Muscle of leg (tissue), 11 donors: ENCODE measurements around the gene ZFP1. TPM values are rescaled to one million over a fixed set of nuclear protein-coding genes. Genes with fewer than 3 reads are reported as not detected.

ENCODE experiments used
- DNase-seq: peaks from one replicate; pipeline ENCODE4 v3.0.0; 2013
- H3K27ac ChIP-seq: one replicate; pipeline ENCODE4 v1.5.1; 2013; ENCODE audit warnings: mild to moderate bottlenecking, low read length, control low read depth
- H3K27me3 ChIP-seq: one replicate; pipeline ENCODE4 v1.6.1; 2013; ENCODE audit warnings: low read length; ENCODE audit not compliant: control insufficient read depth, insufficient read depth
- H3K36me3 ChIP-seq: one replicate; pipeline ENCODE4 v1.6.1; 2013; ENCODE audit warnings: low read length; ENCODE audit not compliant: control insufficient read depth, insufficient read depth
- H3K4me1 ChIP-seq: one replicate; pipeline ENCODE4 v1.6.1; 2013; ENCODE audit warnings: low read length; ENCODE audit not compliant: control insufficient read depth, insufficient read depth
- H3K4me3 ChIP-seq: one replicate; pipeline ENCODE4 v1.5.1; 2013; ENCODE audit warnings: low read length, control low read depth
- H3K9me3 ChIP-seq: replicated peaks from 2 replicates; pipeline ENCODE4 v1.6.1; 2013; ENCODE audit warnings: low read depth, low read length; ENCODE audit not compliant: control insufficient read depth
- WGBS: methylation state at CpG from one replicate; pipeline ENCODE4 v1.1.5; 2013; ENCODE audit warnings: missing lambda C conversion rate; ENCODE audit not compliant: insufficient coverage; 5-methylcytosine and 5-hydroxymethylcytosine counted together
- polyA plus RNA-seq, 8 donors: library from polyadenylated mRNA; unstranded; fragments of 120-200 nt; gene quantifications; one replicate each; pipeline versions ENCODE4 v1.2.1 to v1.2.3, GENCODE V29; 2013; ENCODE audit warnings: inconsistent platforms in 1 of 8, low replicate concordance in 1 of 8; ENCODE audit not compliant: insufficient read length in 8 of 8, insufficient read depth in 1 of 8
- total RNA-seq: library from RNA; stranded (reverse); fragments of 120-200 nt; gene quantifications from one replicate; pipeline ENCODE4 v1.2.4, GENCODE V29; 2013

ZFP1 gene
- total and polyA plus RNA-seq, 9 donors, result 10.4 to 17.2 (median 14.2) TPM

GRCh38 chr16:75112734-75113491, 35.4 kb upstream of the ZFP1 start:
- Histone ChIP-seq H3K27me3 (no peaks in the 10 kb centered on the region), H3K36me3 (no peaks in the 10 kb centered on the region), H3K4me1 (peaks cover 63% of the 10 kb centered on the region), H3K4me3 (no peak overlapping the region), H3K27ac (peak overlapping the region; percentile 29), H3K9me3 (no peaks in the 10 kb centered on the region)
- DNase-seq, result peak; percentile 49
- 57% methylated on average over 14 of the region's 14 CpGs for WGBS

DNA sequence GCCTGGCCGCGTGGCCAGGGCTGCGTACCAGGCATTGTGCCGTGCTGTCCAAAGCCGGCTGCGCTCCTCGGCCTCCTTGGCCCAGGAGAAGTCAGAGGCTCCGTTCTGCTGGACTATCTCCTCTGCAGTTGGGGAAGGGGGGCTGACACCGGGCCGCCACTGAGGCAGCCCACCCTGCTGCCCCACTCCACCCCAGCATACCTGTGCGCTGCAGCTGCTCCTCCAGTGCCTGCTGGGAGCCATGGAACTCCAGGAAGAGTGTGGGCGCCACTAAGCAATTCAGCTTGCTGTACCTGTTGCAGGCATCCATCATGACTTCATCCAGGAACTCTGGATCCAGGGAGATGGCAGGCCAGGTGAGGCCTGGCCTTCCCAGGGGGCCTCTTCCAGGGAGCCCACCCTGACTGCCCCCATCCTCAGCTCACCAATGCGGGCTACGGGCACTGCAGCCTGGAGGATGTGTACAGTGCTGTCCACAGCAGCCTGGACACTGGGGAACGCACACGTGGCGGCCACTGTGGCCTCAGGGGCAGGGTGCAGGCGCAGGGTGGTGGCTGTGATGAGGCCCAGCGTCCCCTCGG, 34.7 kb upstream of the ZFP1 start:
- H3K27ac ChIP-seq, result no peak overlapping the region
- no peaks in the 10 kb centered on the region for H3K27me3 ChIP-seq
- H3K4me3 ChIP-seq, result no peak overlapping the region
- no peak for DNase-seq
- no peaks in the 10 kb centered on the region for H3K36me3 ChIP-seq
- 72% methylated on average over 19 of the region's 20 CpGs for WGBS
- H3K9me3 ChIP-seq, result no peaks in the 10 kb centered on the region
- H3K4me1 ChIP-seq, result peaks cover 59% of the 10 kb centered on the region

DNA sequence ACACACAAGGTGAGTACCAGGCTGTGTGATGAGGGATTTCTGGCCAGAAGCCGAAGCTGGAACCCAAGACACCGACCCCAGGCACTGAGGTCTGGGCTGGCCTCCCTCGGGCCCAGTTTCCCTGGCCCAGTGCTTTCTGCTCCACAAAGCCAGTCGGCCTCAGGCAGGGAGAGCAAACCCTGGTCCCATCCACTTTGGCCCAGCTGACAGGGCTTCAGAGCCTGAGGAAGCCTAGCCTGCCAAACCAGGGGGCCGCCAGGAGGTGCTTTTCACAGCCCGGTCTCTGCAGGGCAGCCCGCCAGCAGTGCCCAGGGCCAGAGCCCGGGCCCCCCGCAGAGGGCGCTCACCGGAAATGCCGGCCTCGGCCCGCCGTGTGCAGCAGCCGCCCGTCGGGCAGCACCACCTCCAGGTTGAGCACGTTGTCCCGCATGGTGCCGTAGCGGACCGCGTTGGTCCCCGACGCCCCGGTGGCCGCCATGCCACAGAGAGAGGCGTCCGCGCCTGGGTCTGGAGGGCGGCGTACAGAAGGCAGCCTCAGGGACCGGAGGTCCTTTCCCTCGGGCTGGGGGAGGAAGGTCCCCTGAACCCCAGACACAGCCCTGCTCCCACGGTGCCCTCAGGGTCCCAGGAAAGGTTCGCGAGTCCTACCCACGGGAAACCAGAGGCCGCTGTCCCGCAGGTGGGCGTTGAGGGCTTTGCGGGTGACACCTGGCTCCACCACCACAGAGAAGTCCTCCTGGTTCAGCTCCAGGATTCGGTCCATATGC, 34.0 kb upstream of the ZFP1 start:
- H3K36me3 ChIP-seq, result no peaks in the 10 kb centered on the region
- H3K27ac ChIP-seq, result no peak overlapping the region
- no peaks in the 10 kb centered on the region for H3K27me3 ChIP-seq
- no peak overlapping the region for H3K4me3 ChIP-seq
- peaks cover 52% of the 10 kb centered on the region for H3K4me1 ChIP-seq
- no peaks in the 10 kb centered on the region for H3K9me3 ChIP-seq
- no peak for DNase-seq
- WGBS, result 87% methylated on average over 43 of the region's 44 CpGs

DNA sequence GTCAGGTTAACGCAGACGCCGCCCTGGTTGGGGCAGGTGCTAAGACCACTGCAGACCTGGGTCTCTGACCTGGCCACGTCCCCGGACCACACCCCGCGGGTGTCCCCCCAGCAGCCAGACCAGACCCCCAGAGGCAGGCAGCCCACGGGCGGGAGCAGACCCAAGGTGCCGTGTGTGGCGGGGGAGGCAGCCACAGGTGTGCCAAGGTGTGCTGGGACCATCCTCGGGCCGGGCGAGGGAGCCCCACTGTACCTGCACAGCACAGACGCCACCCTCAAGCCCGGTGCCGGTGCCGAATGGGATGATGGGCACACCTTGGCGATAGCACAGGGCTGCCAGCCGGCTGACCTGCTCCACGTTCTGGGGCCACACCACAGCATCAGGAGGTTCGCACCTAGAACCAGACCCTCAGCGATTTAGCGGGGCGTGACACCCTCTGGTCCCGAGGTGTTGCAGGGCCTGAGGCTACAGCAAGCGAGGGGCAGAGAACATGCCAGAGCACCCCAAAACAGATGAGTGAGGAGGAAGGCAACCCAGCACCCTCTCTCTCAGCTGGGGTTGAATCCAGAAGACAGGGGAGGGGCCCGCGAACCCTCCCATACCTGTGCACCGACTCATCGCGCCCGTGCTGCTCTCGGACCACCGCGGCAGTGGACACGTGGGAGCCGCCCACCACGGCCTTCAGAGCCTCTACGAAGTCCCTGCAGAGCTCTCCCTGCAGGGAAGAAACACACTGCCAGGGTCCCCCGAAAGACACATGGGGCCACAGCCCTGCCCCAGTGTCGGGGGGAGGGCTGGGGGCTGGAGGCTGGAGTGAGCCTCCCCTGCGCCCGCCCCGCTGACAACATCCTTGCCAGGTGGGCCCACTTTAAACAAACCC, 33.1 kb upstream of the ZFP1 start:
- WGBS, result 92% methylated on average over 36 of the region's 45 CpGs
- no peak for DNase-seq
- Histone ChIP-seq H3K4me3 (no peak overlapping the region), H3K36me3 (no peaks in the 10 kb centered on the region), H3K27ac (no peak overlapping the region), H3K27me3 (no peaks in the 10 kb centered on the region), H3K4me1 (peaks cover 44% of the 10 kb centered on the region), H3K9me3 (no peaks in the 10 kb centered on the region)

GRCh38 chr16:75116081-75116910, 32.0 kb upstream of the ZFP1 start, which contains the start of gene LDHD:
LDHD (minus strand) TSS chr16:75116780; CDS start chr16:75116720, 60 bp downstream.
- Histone ChIP-seq H3K27me3 (no peaks in the 10 kb centered on the region), H3K36me3 (no peaks in the 10 kb centered on the region), H3K4me3 (peak within 1 kb of the TSS; percentile 23), H3K4me1 (peaks cover 33% of the 10 kb centered on the region), H3K27ac (no peak within 1 kb of the TSS), H3K9me3 (no peaks in the 10 kb centered on the region)
- 27% methylated on average over 3 of the region's 15 CpGs for WGBS
- DNase-seq, result peak; percentile 63

GRCh38 chr16:75116911-75117245, 31.4 kb upstream of the ZFP1 start:
- WGBS, result no CpG with 5 or more reads among the region's 3 CpGs
- H3K4me1 ChIP-seq, result peaks cover 27% of the 10 kb centered on the region
- peaks cover under 1% of the 10 kb centered on the region for H3K9me3 ChIP-seq
- no peak overlapping the region for H3K4me3 ChIP-seq
- H3K27me3 ChIP-seq, result no peaks in the 10 kb centered on the region
- no peak for DNase-seq
- H3K36me3 ChIP-seq, result no peaks in the 10 kb centered on the region
- H3K27ac ChIP-seq, result no peak overlapping the region

- H3K4me3 ChIP-seq, result no peak overlapping the region
- DNase-seq, result no peak
- H3K4me1 ChIP-seq, result peaks cover 5% of the 10 kb centered on the region
- no peaks in the 10 kb centered on the region for H3K36me3 ChIP-seq
- H3K27me3 ChIP-seq, result no peaks in the 10 kb centered on the region
- 65% methylated on average over 4 of the region's 6 CpGs for WGBS
- H3K9me3 ChIP-seq, result peaks cover 4% of the 10 kb centered on the region
- H3K27ac ChIP-seq, result no peak overlapping the region
These were observed 29.3 kb upstream of the ZFP1 start for GRCh38 chr16:75118943-75119539.

GRCh38 chr16:75120253-75120652, 28.1 kb upstream of the ZFP1 start:
- Histone ChIP-seq H3K27ac (no peak overlapping the region), H3K4me3 (no peak overlapping the region), H3K9me3 (peaks cover 4% of the 10 kb centered on the region), H3K27me3 (no peaks in the 10 kb centered on the region), H3K4me1 (peaks cover 5% of the 10 kb centered on the region), H3K36me3 (no peaks in the 10 kb centered on the region)
- no peak for DNase-seq
- no CpG with 5 or more reads among the region's 4 CpGs for WGBS
